Measurements from ENCODE around the gene CCDC159.

Gene CCDC159

GRCh38 chr19:11382898-11383705, 36.8 kb downstream of the CCDC159 start:
- TF ChIP-seq, protein P1, sequence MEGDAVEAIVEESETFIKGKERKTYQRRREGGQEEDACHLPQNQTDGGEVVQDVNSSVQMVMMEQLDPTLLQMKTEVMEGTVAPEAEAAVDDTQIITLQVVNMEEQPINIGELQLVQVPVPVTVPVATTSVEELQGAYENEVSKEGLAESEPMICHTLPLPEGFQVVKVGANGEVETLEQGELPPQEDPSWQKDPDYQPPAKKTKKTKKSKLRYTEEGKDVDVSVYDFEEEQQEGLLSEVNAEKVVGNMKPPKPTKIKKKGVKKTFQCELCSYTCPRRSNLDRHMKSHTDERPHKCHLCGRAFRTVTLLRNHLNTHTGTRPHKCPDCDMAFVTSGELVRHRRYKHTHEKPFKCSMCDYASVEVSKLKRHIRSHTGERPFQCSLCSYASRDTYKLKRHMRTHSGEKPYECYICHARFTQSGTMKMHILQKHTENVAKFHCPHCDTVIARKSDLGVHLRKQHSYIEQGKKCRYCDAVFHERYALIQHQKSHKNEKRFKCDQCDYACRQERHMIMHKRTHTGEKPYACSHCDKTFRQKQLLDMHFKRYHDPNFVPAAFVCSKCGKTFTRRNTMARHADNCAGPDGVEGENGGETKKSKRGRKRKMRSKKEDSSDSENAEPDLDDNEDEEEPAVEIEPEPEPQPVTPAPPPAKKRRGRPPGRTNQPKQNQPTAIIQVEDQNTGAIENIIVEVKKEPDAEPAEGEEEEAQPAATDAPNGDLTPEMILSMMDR (IDR thresholded peaks at IDR 0.05; ENCODE audit: control insufficient read depth, insufficient read depth, low read depth, low read length, missing control alignments), result peak; percentile 70
- DNase-seq (ENCODE audit: low read depth), result no peak
- no peak overlapping the region for H3K4me3 ChIP-seq (ENCODE audit: control insufficient read depth, low read depth, low read length)

DNA sequence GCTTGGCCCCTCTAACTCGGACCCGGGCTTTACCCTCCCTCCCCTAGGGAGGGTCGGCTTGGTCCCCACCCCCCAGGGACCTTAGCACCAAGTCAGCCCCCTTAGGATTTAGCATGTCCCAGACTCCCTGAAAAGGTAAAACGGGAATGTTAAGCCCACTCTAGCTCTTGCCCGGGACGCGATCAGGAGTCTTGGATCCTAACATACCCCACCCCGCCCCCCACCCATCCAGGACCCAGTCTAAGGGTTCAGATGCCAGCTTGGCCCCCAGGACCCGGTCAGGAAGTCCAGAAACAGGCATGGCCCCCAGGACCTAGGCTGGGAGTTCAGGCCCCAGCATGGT, 37.4 kb downstream of the CCDC159 start:
- TF ChIP-seq, protein P1 (IDR thresholded peaks at IDR 0.05; ENCODE audit: control insufficient read depth, insufficient read depth, low read depth, low read length, missing control alignments), result no peak
- DNase-seq (ENCODE audit: low read depth), result no peak
- H3K4me3 ChIP-seq (ENCODE audit: control insufficient read depth, low read depth, low read length), result no peak overlapping the region

GRCh38 chr19:11384778-11385129, 38.4 kb downstream of the CCDC159 start:
- TF ChIP-seq, protein P1 (IDR thresholded peaks at IDR 0.05; ENCODE audit: control insufficient read depth, insufficient read depth, low read depth, low read length, missing control alignments), result no peak
- H3K4me3 ChIP-seq (ENCODE audit: control insufficient read depth, low read depth, low read length), result no peak overlapping the region
- DNase-seq (ENCODE audit: low read depth), result no peak

- no peak for DNase-seq (ENCODE audit: low read depth)
These were observed 41.1 kb downstream of the CCDC159 start for GRCh38 chr19:11387162-11388034.

DNA sequence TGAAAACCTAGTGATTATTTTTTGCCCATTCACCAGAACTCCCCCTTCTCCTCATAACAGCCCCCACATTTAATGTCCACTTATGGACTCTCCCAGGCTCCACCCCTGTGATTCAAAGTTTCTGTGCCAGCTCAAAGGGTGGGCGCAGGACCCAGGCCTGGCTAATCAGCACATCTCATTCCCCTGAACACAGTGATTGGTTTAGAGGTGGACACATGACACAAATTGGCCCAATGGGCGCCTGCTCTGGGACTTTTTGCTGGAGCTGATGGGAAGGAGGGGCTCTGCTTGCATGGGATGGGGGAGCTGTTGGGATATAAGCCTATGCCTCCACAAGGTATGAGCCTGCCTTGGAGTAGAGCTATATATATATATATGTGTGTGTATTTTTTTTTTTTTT, 44.0 kb downstream of the CCDC159 start:
- TF ChIP-seq, protein P1 (IDR thresholded peaks at IDR 0.05; ENCODE audit: control insufficient read depth, insufficient read depth, low read depth, low read length, missing control alignments), result no peak
- H3K4me3 ChIP-seq (ENCODE audit: control insufficient read depth, low read depth, low read length), result no peak overlapping the region
- no peak for DNase-seq (ENCODE audit: low read depth)

More at GRCh38 chr19:11387162-11388034, 41.1 kb downstream of the CCDC159 start:
- no peak overlapping the region for H3K4me3 ChIP-seq (ENCODE audit: control insufficient read depth, low read depth, low read length)
- TF ChIP-seq, protein P1 (IDR thresholded peaks at IDR 0.05; ENCODE audit: control insufficient read depth, insufficient read depth, low read depth, low read length, missing control alignments), result no peak

- DNase-seq (ENCODE audit: low read depth), result no peak
- H3K4me3 ChIP-seq (ENCODE audit: control insufficient read depth, low read depth, low read length), result no peak overlapping the region
- TF ChIP-seq, protein P1 (IDR thresholded peaks at IDR 0.05; ENCODE audit: control insufficient read depth, insufficient read depth, low read depth, low read length, missing control alignments), result no peak
These were observed 44.8 kb downstream of the CCDC159 start for GRCh38 chr19:11390933-11391680.
